Cardiac septum (tissue), 1 donor: Measurements from ENCODE around the gene CEP97. TPM values are rescaled to one million over a fixed set of nuclear protein-coding genes. Genes with fewer than 3 reads are reported as not detected.
"Not testable (repeated sequence)": the region's sequence is repeated elsewhere in the genome, so short reads cannot be mapped to it uniquely, and the experiment has no call there.

Experiments
- DNase-seq: peaks from one replicate; pipeline ENCODE4 v3.0.0-alpha.2; 2020; ENCODE audit warnings: low spot score
- intact Hi-C: fragments of 100-400 bp; cut with DNase I; formaldehyde crosslinking; loops from one replicate; pipeline ENCODE4 v1.14.0; 2022
- total RNA-seq: library from RNA; stranded (reverse); fragmentation: NEBNext Ultra II Directional; extraction: Animal tissue kit (Norgen Biotek cat#: 25700); gene quantifications from one replicate; pipeline ENCODE4 v1.2.1, GENCODE V29; 2021
- donor health status: DM: no; HTN: no; CAD: no.

CEP97 gene
- total RNA-seq, 1 donor from 2014 or later: 7.9 TPM

- DNase-seq: no peak
- intact Hi-C loops: loop anchor here (10.0 kb wide), 1 partner anchor 523 kb away; no protein-coding TSS in a partner anchor
Observed at GRCh38 chr3:101701696-101702634, 22.4 kb upstream of the CEP97 start.

DNA sequence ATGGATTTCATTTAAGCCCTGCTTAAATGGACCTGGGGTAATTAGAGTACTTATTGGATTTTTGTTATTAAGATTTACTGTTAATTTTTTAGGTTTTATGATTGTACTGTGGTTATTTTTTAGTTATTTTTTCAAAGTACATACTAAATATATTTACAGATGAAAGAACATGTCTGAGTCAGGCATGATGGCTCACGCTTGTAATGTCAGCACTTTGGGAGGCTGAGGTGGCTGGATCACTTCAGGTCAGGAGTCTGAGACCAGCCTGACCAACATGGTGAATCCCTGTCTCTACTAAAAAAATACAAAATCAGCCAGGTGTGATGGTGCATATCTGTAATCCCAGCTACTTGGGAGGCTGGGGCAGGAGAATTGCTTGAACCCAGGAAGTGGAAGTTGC, 21.7 kb upstream of the CEP97 start:
- DNase-seq: no peak
- intact Hi-C loops: loop anchor here (10.0 kb wide), 1 partner anchor 522 kb away; no protein-coding TSS in a partner anchor

DNA sequence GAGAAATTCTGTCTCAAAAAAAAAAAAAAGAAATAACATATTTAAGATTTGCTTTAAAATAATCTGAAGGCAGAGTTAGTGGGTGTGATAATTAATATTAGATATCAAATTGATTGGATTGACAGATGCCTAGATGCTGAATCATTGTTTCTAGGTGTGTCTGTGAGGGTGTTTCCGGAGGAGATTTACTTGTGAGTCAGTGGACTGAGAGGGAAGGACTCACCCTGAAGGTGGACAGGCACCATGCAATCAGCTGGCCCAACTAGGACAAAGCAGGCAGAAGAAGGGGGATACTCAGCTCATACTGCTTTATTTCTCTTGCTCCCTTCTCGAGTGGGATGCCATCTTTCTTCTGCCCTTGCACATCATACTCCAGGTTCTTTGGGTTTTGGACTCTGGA, 21.2 kb upstream of the CEP97 start:
- DNase-seq: no peak
- intact Hi-C loops: loop anchor here (10.0 kb wide), 1 partner anchor 522 kb away; no protein-coding TSS in a partner anchor

DNA sequence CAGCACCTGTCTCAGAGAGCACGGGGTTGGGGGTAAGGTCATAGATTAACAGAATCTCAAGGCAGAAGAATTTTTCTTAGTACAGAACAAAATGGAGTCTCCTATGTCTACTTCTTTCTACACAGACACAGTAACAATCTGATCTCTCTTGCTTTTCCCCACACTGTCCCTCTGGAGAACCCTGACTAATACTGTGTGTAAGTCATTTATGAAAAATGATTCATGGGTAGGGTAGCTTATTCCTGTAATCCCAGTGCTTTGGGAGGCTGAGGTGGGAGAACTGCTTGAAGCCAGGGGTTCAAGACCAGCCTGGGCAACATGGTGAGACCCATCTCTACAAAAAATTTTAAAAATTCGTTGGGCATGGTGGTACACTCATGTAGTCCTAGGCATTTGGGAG, 19.8 kb upstream of the CEP97 start:
- intact Hi-C loops: loop anchor here (10.0 kb wide), 1 partner anchor 520 kb away; no protein-coding TSS in a partner anchor
- not testable (repeated sequence) for DNase-seq

- no peak for DNase-seq
- intact Hi-C loops: loop anchor here (10.0 kb wide), 1 partner anchor 516 kb away; no protein-coding TSS in a partner anchor
Observed at GRCh38 chr3:101709126-101709525, 15.3 kb upstream of the CEP97 start.

DNA sequence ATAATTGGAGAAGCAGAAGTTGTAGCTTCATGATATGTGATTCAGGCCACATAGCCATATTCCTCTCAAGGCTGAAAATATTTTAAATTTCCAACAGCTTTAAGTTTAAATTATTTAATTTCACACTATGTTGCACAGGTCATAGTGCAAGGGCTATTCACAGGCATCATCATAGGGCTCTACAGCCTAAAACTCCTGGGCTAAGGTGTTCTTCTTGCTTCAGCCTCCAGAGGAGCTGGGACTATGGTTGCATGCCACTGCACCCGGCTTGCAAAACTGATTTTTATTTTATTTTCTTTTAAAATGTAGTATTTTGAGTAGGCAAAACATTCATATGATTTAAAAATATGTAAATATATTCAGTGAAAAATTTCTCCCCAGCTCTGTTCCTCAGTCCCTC, 6.0 kb upstream of the CEP97 start:
- intact Hi-C loops: no loop called here
- no peak for DNase-seq

GRCh38 chr3:101719604-101720185, 4.7 kb upstream of the CEP97 start:
- intact Hi-C loops: no loop called here
- DNase-seq: no peak

- intact Hi-C loops: no loop called here
- no peak for DNase-seq
Observed at GRCh38 chr3:101720851-101721840, 3.3 kb upstream of the CEP97 start.

DNA sequence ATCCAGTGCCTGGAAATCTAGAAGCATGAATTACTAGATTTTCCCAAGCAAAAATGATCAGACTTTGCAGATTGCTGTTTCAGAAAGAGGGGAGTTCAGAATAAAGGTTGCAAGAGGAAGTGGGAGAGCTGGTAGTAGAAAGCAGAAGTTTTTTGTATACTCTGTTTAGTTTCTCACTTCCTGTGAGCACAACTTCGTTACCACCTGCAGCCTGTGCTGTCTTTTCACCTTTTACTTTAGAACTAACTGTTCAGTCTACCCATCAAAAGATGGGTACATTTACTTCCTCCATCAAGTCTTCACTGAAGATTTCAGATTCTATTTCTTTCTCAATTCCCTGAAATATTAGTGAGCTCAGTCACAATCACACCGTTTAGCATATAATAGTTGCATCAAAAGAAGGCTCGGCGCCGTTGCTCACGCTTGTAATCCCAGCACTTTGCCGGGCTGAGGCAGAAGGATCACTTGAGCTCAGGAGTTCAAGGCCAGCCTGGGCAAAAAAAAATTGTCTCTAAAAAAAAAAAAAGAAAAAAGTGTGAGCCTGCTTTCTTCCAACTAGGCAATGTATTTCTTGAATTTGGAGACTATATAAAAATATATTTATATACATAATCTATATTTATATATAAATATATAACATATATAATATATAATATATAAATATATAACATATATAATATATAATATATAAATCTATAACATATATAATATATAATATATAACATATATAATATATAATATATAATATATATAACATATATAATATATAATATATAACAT, 1.8 kb upstream of the CEP97 start:
- DNase-seq: no peak
- intact Hi-C loops: no loop called here

- intact Hi-C loops: loop anchor here (2.0 kb wide), 2 partner anchors 39 to 53 kb away; partner anchors contain the start of genes NXPE3 and RPL24
- DNase-seq: peak; percentile 83
Observed at GRCh38 chr3:101725194-101725889, 928 bp downstream of the CEP97 start.

GRCh38 chr3:101725890-101726275, 1.5 kb downstream of the CEP97 start:
- intact Hi-C loops: loop anchor here (2.0 kb wide), 2 partner anchors 39 to 53 kb away; partner anchors contain the start of genes NXPE3 and RPL24
- no peak for DNase-seq

DNA sequence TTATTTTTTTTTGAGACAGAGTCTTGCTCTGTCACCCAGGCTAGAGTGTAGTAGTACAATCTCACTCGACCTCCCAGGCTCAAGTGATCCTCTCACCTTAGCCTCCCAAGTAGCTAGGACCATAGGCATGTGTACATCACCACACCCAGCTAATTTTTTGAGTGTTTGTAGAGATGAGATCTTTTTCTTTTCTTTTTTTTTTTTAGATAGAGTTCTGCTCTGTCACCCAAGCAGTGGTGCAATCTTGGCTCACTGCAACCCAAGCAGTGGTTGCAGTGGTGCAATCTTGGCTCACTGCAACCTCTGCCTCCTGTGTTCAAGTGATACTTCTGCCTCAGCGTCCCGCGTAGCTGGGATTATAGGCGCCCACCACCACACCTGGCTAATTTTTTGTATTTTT, 5.2 kb downstream of the CEP97 start:
- DNase-seq: no peak
- intact Hi-C loops: no loop called here

DNA sequence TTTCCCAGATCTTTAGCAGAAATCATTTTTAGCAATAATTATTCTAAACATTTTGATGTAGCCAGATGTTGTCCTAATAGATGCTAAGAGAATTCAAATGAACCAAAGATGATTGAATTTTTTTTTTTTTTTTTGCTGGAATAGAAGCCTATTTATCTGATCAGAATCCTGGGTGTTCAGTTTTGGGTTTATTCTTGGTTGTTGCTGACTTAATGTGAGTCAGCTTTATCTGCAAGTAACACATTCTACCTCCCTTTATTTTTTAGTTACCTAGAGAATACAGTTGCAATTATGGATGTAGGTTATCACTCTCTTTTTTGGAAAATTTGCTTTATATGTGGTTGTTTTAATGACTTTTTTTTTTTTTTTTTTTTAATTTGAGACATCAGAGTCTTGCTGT, 6.4 kb downstream of the CEP97 start:
- intact Hi-C loops: no loop called here
- DNase-seq: no peak

DNA sequence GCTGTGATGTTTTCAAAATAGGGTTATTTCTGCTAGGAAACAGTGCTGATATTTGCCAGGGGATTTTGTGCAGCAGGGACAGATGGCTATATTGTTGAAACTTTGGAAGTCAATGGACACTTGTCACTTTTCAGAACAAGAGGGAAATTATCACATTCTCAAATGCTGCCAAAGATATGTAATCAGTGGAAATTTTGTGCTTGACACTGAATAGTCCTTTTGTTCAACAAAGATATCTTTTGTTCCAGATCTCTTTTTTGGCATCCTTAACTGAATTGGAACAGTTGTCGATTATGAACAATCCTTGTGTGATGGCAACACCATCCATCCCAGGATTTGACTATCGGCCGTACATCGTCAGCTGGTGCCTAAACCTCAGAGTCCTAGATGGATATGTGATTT, 7.8 kb downstream of the CEP97 start:
- DNase-seq: no peak
- intact Hi-C loops: no loop called here

- intact Hi-C loops: no loop called here
- no peak for DNase-seq
Observed at GRCh38 chr3:101735833-101736232, 11.4 kb downstream of the CEP97 start.

- DNase-seq, intact Hi-C loops: not testable (repeated sequence)
Observed at GRCh38 chr3:101741914-101742313, 17.5 kb downstream of the CEP97 start.

DNA sequence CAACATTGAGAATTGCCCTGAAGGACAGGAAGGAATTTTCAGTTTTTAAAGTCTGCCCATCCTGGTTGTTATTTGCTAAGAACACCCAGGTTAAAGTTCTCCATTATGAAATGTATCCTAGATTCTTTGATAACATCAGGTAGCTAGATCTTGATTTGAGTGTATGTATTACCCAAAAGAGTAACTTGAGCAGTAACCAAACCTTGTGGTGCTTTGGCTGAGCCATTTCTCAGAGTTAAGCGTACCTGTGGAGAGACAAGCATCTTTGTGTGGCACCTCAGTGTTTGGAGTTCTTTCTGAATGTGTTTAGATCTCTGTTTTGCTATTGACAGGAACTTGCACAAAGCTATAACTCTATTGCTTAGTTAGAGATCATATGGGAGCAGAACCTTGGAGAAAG, 20.4 kb downstream of the CEP97 start:
- intact Hi-C loops: no loop called here
- DNase-seq: no peak

DNA sequence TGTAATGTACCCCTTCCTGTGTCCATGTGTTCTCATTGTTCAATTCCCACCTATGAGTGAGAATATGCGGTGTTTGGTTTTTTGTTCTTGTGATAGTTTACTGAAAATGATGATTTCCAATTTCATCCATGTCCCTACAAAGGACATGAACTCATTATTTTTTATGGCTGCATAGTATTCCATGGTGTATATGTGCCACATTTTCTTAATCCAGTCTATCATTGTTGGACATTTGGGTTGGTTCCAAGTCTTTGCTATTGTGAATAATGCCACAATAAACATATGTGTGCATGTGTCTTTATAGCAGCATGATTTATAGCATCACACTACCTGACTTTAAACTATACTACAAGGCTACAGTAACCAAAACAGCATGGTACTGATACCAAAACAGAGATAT, 21.5 kb downstream of the CEP97 start:
- DNase-seq, intact Hi-C loops: not testable (repeated sequence)
